Hepatocyte (in vitro differentiated cells): Measurements from ENCODE around the gene TSR3. TPM values are rescaled to one million over a fixed set of nuclear protein-coding genes. Genes with fewer than 3 reads are reported as not detected.

Experiments
- DNase-seq: peaks from one replicate; pipeline ENCODE4 v3.0.0-alpha.2; 2016; ENCODE audit warnings: low spot score
- H2AFZ ChIP-seq: fragments of 200-600 bp; sonication (generic); 2 replicates; pipeline ENCODE4 v1.6.0; 2016; ENCODE audit warnings: antibody characterized with exemption, mild to moderate bottlenecking
- H3K27ac ChIP-seq: fragments of 200-600 bp; sonication (generic); 2 replicates; pipeline ENCODE4 v1.5.1; 2016; ENCODE audit warnings: mild to moderate bottlenecking
- H3K27me3 ChIP-seq: fragments of 200-600 bp; sonication (generic); 2 replicates; pipeline ENCODE4 v1.6.1; 2016
- H3K36me3 ChIP-seq: fragments of 200-600 bp; sonication (generic); replicated peaks from 2 replicates; pipeline ENCODE4 v1.5.1; 2016; ENCODE audit warnings: low read depth; ENCODE audit not compliant: insufficient read depth
- H3K4me1 ChIP-seq: fragments of 200-600 bp; sonication (generic); 2 replicates; pipeline ENCODE4 v1.5.1; 2016; ENCODE audit warnings: mild to moderate bottlenecking, moderate library complexity; ENCODE audit not compliant: insufficient read depth
- H3K4me2 ChIP-seq: fragments of 200-600 bp; sonication (generic); 2 replicates; pipeline ENCODE4 v1.6.0; 2016
- H3K4me3 ChIP-seq: fragments of 200-600 bp; sonication (generic); 2 replicates; pipeline ENCODE4 v1.5.1; 2016; ENCODE audit warnings: mild to moderate bottlenecking
- H3K79me2 ChIP-seq: fragments of 200-600 bp; sonication (generic); 2 replicates; pipeline ENCODE4 v1.6.0; 2017; ENCODE audit warnings: mild to moderate bottlenecking
- H3K9me2 ChIP-seq: fragments of 200-600 bp; sonication (generic); replicated peaks from 2 replicates; pipeline ENCODE4 v1.6.0; 2017; ENCODE audit warnings: mild to moderate bottlenecking; ENCODE audit not compliant: insufficient read depth
- H3K9me3 ChIP-seq: fragments of 200-600 bp; sonication (generic); 2 replicates; pipeline ENCODE4 v1.5.1; 2016; ENCODE audit warnings: low read depth, mild to moderate bottlenecking
- H4K20me1 ChIP-seq: fragments of 200-600 bp; sonication (generic); 2 replicates; pipeline ENCODE4 v1.6.0; 2016; ENCODE audit warnings: mild to moderate bottlenecking; ENCODE audit not compliant: insufficient read depth, poor library complexity, severe bottlenecking
- EZH2 ChIP-seq: fragments of 200-600 bp; sonication (generic); IDR thresholded peaks from 2 replicates; pipeline ENCODE4 v1.6.1; 2016; ENCODE audit warnings: antibody characterized with exemption, mild to moderate bottlenecking, borderline replicate concordance
- EZH2phosphoT487 ChIP-seq: fragments of 200-600 bp; sonication (generic); IDR thresholded peaks from one replicate; pipeline ENCODE4 v1.6.1; 2018; ENCODE audit warnings: antibody characterized with exemption, mild to moderate bottlenecking, low read depth, moderate library complexity; ENCODE audit not compliant: unreplicated experiment, severe bottlenecking
- WGBS: methylation state at CpG from one replicate; pipeline ENCODE4 v1.1.6; 2016; ENCODE audit warnings: low lambda C conversion rate; ENCODE audit errors: missing lambda C conversion rate; 5-methylcytosine and 5-hydroxymethylcytosine counted together
- polyA plus RNA-seq: library from polyadenylated mRNA; unstranded; fragments of >200 nt; fragmentation: Nextera tagmentation; extraction: Ambion mirVana; gene quantifications from 2 replicates; pipeline ENCODE4 v1.2.1, GENCODE V29; 2016
- total RNA-seq: library from RNA; depleted of rRNA; stranded (reverse); fragments of >200 nt; gene quantifications from 2 replicates; pipeline ENCODE4 v1.2.3, GENCODE V29; 2014
- TF ChIP-seq, protein P1 (sequence below): fragments of 200-600 bp; sonication (generic); IDR thresholded peaks from 2 replicates; pipeline ENCODE4 v1.5.1; 2016; ENCODE audit warnings: antibody characterized with exemption, mild to moderate bottlenecking; ENCODE audit not compliant: poor library complexity

TSR3 gene
- total and polyA plus RNA-seq, 2 experiments from 2014 or later, result 73.0 to 137 TPM

- Histone ChIP-seq H3K9me2 (no peaks in the 10 kb centered on the region), H3K4me3 (no peak overlapping the region), H3K4me2 (no peak overlapping the region), H3K4me1 (no peaks in the 10 kb centered on the region), H2AFZ (no peak overlapping the region), H3K9me3 (no peaks in the 10 kb centered on the region), H3K27ac (no peak overlapping the region), H3K27me3 (no peaks in the 10 kb centered on the region), H3K36me3 (no peaks in the 10 kb centered on the region), H4K20me1 (peaks cover 2% of the 10 kb centered on the region), H3K79me2 (no peaks in the 10 kb centered on the region)
- 97% methylated on average over 16 of the region's 21 CpGs for WGBS
- DNase-seq, result no peak
- no peak for TF ChIP-seq EZH2
- TF ChIP-seq, protein P1, sequence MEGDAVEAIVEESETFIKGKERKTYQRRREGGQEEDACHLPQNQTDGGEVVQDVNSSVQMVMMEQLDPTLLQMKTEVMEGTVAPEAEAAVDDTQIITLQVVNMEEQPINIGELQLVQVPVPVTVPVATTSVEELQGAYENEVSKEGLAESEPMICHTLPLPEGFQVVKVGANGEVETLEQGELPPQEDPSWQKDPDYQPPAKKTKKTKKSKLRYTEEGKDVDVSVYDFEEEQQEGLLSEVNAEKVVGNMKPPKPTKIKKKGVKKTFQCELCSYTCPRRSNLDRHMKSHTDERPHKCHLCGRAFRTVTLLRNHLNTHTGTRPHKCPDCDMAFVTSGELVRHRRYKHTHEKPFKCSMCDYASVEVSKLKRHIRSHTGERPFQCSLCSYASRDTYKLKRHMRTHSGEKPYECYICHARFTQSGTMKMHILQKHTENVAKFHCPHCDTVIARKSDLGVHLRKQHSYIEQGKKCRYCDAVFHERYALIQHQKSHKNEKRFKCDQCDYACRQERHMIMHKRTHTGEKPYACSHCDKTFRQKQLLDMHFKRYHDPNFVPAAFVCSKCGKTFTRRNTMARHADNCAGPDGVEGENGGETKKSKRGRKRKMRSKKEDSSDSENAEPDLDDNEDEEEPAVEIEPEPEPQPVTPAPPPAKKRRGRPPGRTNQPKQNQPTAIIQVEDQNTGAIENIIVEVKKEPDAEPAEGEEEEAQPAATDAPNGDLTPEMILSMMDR, result no peak
- no peak for TF ChIP-seq EZH2phosphoT487
Measured at GRCh38 chr16:1372292-1372950, 20.7 kb upstream of the TSR3 start.

DNA sequence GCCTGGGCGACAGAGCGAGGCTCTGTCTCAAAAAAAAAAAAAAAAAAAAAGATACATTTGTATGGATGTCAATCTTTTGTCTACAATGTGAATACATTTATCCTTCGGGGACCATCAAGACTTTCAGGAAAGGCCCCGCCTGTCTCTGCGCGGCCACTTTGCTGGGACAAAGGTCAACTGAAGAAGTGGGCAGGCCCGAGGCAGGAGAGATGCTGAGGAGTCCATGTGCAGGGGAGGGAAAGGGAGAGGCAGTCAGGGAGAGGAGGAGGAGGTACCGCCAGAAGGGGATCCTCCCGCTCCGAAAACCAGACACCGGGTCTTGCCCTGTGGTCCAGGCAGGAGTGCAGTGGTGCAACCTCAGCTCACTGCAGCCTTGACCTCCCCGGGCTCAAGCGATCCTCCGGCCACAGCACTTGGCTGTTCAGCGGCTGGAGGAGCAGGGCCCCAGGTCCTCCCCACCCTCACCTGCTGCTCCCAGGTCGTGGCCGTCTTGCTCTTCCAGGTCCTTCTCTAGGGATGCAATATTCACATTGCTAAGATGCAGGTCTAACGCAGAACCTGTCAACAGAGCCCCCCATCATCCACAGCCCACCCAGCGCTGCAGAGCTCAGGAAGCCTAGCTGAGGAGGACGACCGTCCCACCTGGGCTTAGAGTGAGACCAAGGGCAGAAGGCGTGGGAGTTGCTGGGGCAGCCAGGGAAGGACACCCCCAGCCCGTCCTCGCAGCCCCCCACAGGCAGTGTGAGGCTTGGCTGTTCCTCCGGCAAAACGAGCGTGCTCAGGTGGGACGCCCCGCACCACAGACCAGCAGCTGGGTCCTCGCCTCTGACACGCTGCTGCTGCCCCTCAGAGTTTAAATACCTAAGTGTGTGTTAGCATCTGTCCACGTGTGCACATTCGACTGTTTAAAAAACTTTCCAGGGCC, 19.6 kb upstream of the TSR3 start:
- H4K20me1 ChIP-seq, result no peaks in the 10 kb centered on the region
- TF ChIP-seq EZH2phosphoT487 (no peak), EZH2 (no peak)
- TF ChIP-seq, protein P1, result no peak
- WGBS, result 96% methylated on average over 33 of the region's 33 CpGs

GRCh38 chr16:1367486-1368174, 16.0 kb upstream of the TSR3 start:
- Histone ChIP-seq H3K4me2 (no peak overlapping the region), H3K27me3 (no peaks in the 10 kb centered on the region), H2AFZ (no peak overlapping the region), H4K20me1 (peaks cover 9% of the 10 kb centered on the region), H3K79me2 (no peaks in the 10 kb centered on the region), H3K36me3 (no peaks in the 10 kb centered on the region), H3K9me3 (no peaks in the 10 kb centered on the region), H3K9me2 (no peaks in the 10 kb centered on the region), H3K4me3 (no peak overlapping the region), H3K4me1 (no peaks in the 10 kb centered on the region), H3K27ac (no peak overlapping the region)
- WGBS, result 92% methylated on average over 19 of the region's 27 CpGs
- DNase-seq, result no peak
- TF ChIP-seq, protein P1, result no peak
- TF ChIP-seq EZH2 (no peak), EZH2phosphoT487 (no peak)

More for the DNA sequence above, 19.6 kb upstream of the TSR3 start:
- Histone ChIP-seq H3K9me2 (no peaks in the 10 kb centered on the region), H3K4me3 (no peak overlapping the region), H3K36me3 (no peaks in the 10 kb centered on the region), H3K4me1 (no peaks in the 10 kb centered on the region), H3K9me3 (no peaks in the 10 kb centered on the region), H3K4me2 (no peak overlapping the region), H3K27me3 (no peaks in the 10 kb centered on the region), H3K79me2 (no peaks in the 10 kb centered on the region), H2AFZ (no peak overlapping the region), H3K27ac (no peak overlapping the region)
- no peak for DNase-seq
